Retinal pigment epithelial cell (primary cell): ENCODE measurements around the gene THBS2.

Source experiments
- DNase-seq: peaks from one replicate; pipeline ENCODE4 v3.0.0-alpha.2; 2010; ENCODE audit warnings: low read depth
- H3K4me3 ChIP-seq: 2 replicates; pipeline ENCODE4 v1.5.1; 2011; ENCODE audit warnings: mild to moderate bottlenecking, low read length, control low read depth, moderate library complexity
- TF ChIP-seq, protein P1 (sequence below): conservative IDR thresholded peaks from 2 replicates; pipeline ENCODE4 v1.5.1; 2011; ENCODE audit warnings: low read depth, low read length, control low read depth, inconsistent platforms

Gene THBS2

DNA sequence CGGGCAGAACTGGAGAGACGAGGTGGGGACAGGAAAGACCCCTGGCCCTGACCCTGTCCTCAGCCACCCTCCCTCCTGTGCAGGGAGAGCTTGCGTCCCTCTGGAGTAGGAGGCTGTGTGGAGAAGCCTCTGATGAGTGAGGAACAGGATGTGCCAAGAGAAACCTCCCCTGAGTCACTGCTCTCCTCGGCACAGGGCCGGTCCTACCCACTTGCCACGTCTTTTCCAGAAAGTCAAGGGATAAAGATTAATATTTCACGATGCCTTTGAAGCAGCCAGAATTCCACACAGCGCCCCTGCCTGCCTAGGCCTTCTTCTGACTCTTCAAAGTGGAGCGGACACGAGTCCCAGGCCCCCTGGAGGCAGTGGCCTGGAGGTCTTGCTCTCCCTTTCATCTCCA, 34.9 kb upstream of the THBS2 start:
- H3K4me3 ChIP-seq = no peak overlapping the region
- TF ChIP-seq, protein P1, sequence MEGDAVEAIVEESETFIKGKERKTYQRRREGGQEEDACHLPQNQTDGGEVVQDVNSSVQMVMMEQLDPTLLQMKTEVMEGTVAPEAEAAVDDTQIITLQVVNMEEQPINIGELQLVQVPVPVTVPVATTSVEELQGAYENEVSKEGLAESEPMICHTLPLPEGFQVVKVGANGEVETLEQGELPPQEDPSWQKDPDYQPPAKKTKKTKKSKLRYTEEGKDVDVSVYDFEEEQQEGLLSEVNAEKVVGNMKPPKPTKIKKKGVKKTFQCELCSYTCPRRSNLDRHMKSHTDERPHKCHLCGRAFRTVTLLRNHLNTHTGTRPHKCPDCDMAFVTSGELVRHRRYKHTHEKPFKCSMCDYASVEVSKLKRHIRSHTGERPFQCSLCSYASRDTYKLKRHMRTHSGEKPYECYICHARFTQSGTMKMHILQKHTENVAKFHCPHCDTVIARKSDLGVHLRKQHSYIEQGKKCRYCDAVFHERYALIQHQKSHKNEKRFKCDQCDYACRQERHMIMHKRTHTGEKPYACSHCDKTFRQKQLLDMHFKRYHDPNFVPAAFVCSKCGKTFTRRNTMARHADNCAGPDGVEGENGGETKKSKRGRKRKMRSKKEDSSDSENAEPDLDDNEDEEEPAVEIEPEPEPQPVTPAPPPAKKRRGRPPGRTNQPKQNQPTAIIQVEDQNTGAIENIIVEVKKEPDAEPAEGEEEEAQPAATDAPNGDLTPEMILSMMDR = no peak
- no peak for DNase-seq

DNA sequence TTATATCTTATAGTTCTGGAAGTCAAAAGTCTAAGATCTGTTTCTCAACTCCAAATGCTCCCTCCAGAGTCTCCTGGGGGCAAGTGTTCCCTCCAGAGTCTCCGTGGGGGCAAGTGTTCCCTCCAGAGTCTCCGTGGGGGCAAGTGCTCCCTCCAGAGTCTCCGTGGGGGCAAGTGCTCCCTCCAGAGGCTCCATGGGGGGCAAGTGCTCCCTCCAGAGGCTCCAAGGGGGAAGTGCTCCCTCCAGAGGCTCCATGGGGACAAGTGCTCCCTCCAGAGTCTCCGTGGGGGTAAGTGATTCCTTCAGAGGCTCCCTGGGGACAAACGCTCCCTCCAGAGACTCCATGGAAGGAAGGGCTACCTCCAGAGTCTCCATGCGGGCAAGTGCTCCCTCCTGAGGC, 34.0 kb upstream of the THBS2 start:
- TF ChIP-seq, protein P1 = no peak
- H3K4me3 ChIP-seq = no peak overlapping the region
- DNase-seq = no peak

DNA sequence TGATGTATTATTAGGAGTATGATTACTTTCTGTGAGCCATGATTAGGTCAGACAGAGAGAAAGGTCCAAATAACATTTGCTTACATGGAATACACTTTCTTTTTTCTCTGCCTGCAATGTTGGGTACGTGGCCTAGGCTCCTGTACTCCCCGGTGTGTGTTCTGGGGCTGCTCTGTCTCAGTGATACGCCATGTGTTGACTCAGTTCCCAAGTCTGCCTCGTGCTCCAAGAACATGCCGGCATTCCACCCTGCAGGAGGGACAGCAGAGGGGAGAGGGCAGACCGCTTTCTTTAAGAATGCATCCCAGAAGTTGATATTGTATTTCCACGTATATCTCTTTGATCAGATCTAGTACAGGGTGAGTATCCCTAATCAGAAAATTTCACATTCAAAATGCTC, 33.3 kb upstream of the THBS2 start:
- TF ChIP-seq, protein P1 = no peak
- no peak overlapping the region for H3K4me3 ChIP-seq
- DNase-seq = no peak

DNA sequence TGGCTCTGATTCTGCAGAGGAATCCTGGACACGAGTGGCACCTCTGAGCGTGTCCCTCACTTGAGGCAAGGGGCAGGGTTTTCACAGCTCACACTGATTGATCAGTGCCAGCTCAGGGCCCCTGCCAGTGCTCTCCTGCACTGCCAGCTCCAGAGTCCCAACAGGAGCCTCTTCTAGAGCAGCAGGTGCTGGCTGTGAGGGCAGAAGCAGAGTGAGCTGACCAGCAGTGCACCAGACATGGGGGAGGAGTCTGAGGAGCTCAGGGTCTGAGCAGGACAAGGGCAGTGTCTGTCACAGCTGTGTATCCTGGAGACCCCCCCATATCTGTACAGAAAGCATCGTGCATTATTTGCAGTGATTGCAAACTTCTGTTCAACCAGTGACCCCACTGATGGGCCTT, 31.5 kb upstream of the THBS2 start:
- H3K4me3 ChIP-seq = no peak overlapping the region
- TF ChIP-seq, protein P1 = no peak
- DNase-seq = no peak

DNA sequence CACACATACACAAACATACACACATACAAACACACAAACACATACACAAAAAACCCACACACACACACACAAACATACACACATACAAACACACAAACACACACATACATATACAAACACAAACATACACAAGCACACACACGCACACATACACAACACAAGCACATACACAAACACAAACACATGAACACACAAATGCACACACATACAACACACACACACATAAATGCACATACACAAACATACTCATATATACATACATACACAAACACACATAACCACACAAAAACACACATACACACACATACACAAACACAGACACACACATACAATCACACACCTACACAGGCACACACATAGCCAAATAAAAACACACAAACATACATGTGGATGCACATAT, 30.3 kb upstream of the THBS2 start:
- no peak for DNase-seq
- H3K4me3 ChIP-seq = no peak overlapping the region
- TF ChIP-seq, protein P1 = no peak

DNA sequence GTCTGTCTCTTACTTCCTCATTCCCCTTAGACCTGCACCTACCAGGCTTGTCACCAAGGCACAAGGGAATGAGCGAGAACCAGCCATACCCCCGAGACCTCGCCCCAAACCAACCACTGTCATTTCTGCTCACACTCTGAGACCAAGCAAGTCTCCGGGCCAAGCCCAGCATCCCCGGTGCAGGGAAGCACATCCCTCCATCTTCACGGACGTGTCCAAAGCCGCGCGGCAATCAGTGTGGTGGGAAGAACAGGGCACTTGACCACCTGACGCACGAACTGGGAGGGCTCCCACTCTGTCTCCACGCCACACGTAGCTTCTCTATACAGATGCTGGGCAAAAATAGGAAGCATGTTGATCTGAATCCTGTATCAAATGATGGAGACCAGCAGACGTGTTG, 28.4 kb upstream of the THBS2 start:
- TF ChIP-seq, protein P1 = no peak
- H3K4me3 ChIP-seq = no peak overlapping the region
- no peak for DNase-seq

DNA sequence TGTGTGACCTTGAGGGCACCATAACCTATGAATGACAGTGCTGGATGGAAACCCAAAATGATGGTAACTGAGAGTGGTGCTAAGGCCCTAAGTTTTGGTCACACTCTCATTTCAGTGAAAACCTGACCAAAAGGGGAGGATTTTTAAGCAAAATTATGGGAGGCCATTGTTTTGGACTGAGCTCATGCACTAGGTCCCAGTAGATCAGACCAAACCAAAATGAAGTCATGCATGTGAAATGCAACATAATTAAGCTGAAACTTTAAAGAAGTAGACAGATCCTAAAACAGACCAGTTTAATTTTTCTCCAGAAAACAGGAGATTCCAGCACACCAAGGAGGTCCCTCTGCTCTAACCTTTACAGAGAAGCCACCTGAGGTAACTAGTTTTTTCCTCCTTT, 24.0 kb upstream of the THBS2 start:
- no peak overlapping the region for H3K4me3 ChIP-seq
- TF ChIP-seq, protein P1 = no peak
- no peak for DNase-seq
